NCI-H128 (cell line): Measurements from ENCODE around the gene PIAS4.

ENCODE experiments used
- DNase-seq: peaks from one replicate; lab custom pipeline; 2025; ENCODE audit not compliant: unreplicated experiment; lab: John Stamatoyannopoulos, UW

The PIAS4 gene

DNA sequence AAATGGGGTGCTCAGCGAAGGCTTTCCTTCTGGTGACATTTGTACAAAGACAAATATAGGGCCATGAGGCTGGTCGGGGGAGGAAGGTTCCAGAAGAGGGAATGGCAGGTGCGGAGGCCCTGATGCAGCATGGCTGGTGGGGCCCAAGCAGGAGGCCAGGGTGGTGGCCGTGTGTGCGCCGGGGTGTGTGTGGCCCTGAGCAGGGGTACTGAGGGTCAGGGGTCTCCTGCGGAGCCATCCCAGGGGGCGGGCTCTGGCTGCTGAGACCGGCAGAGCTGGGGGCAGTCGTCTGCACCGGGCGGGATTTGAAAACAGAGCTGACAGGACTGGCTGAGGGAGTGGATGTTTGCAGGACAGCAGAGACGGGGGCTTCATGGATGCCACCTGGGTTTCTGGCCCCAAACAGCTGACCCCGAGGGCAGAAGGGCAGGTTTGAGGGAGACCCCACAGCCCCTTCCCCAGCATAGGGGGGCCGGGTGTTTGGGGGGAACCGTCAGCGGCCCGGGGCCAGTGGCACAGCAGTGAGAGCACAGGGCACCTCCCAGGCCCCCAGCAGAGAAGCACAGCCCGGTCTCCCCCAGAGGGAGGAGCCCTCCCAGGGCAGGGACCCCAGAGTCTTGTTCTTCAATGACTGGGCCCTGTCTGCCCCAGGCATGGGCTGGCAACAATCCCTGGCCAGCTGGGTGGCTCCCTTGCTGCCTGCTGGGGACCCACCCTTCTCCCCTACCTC, 11.4 kb downstream of the PIAS4 start:
- DNase-seq, result no peak

DNA sequence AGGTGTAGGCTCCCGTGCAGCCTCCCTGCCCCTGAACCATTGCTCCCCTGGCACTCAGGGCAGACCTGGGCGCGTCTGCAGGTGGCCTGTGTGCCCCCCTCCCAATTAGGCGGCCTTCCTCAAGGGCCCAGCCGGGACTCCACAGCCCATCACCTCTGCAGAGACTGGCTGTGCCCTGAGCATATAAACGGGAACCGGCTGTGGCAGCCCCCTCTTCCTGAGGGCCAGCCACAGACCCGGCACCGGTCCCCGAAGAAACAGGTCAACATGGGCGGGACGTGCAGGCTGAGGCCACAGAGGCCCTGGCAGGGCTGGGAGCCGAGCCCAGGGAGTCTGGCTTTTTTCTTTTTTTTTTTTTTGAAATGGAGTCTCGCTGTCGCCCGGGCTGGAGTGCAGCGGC, 12.0 kb downstream of the PIAS4 start:
- DNase-seq, result no peak

GRCh38 chr19:4023600-4024398, 16.3 kb downstream of the PIAS4 start:
- no peak for DNase-seq

GRCh38 chr19:4025317-4025716, 17.8 kb downstream of the PIAS4 start:
- DNase-seq, result no peak

- no peak for DNase-seq
Observed at GRCh38 chr19:4027146-4027545, 19.6 kb downstream of the PIAS4 start.

DNA sequence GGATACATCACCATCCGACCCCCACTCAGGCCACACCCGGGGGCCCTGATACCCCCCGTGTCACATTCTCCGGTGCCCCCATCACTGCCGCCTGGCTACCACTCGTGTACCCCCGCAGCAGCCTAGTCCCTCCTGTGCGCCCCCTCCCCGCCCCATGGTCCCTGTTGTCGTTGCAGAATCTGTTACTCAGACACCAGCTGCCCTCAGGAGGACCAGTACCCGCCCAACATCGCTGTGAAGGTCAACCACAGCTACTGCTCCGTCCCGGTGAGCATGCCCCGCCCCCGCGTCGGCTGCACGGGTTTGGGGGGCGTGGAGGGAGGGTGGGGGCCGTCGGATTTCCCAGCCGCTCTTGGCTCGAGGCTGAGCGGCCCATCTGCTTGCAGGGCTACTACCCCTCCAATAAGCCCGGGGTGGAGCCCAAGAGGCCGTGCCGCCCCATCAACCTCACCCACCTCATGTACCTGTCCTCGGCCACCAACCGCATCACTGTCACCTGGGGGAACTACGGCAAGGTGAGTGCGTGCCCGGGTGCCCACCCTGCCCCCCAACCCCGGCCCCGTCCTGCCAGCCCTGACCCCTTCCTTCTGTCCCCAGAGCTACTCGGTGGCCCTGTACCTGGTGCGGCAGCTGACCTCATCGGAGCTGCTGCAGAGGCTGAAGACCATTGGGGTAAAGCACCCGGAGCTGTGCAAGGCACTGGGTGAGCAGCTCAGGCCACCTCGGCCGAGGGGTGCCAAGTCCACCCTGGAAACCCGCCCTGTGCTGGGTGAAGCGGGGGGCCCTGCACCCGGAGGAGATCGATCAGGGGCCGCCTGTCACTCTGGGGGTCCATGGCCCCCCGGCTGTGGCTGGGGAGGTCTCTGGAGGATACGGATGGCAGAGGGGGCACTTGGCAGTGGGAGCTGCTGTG, 21.1 kb downstream of the PIAS4 start:
- no peak for DNase-seq

GRCh38 chr19:4029247-4029614, 21.7 kb downstream of the PIAS4 start:
- no peak for DNase-seq

DNA sequence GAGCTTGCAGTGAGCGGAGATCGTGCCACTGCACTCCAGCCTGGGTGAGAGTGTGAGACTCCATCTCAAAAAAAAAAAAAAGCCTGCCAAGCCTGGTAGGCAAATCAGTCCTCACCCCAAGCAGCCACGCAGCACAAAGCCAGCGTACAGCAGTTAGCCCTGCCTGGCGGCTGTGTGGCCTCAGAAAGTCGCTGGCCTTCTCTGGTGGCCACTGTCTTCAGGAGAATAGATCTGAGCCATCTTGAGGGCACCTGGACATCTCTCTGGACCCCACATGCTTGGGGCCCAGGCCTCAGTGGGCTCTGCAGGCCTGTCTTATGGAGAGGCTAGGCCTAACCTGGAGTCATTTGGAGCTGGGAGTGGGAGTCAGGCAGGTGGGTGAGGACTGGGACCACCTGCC, 23.0 kb downstream of the PIAS4 start:
- DNase-seq, result no peak

DNA sequence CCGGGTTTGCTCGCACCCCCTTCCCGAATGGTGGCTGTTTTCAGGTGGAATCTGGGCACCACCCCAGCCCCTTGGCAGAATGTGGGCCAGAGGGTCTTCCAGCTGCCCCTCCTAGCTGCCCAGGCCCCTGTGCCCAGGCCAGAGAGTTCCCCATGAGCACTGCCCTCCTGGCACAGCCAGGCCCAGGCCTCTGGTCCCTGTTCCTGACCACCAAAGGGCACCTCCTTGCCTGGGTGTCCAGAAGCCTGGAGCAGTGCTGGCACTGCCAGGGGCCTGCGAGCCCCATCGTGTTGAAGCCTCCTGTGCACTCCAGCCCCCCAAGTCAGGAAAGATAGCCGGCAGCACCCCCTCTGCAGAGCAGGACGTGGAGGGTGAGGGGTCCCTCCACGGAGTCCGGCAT, 23.4 kb downstream of the PIAS4 start:
- DNase-seq, result no peak

- DNase-seq, result no peak
Observed at GRCh38 chr19:4031420-4031819, 23.9 kb downstream of the PIAS4 start.

DNA sequence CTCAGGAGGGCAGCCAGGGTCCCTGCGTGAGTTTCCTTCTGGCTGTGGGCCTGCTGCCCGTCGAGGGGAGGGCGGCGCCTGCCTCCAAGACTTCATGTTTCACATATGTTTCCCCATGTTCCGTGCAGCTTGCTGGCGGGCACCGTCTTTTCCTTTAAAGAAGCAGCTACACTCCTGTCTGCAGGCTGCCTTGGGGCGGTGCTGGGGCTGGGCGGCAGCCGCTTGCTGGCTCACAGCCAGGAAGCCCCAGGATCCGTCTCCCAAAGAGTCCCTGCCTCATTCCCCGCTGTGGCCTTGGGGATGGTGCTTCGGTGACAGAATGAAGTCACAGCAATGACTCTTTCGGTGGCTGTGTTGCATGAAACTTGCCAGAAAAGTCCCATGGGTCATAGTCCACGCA, 24.9 kb downstream of the PIAS4 start:
- DNase-seq, result no peak

- DNase-seq, result no peak
Observed at GRCh38 chr19:4033028-4033956, 25.8 kb downstream of the PIAS4 start.

DNA sequence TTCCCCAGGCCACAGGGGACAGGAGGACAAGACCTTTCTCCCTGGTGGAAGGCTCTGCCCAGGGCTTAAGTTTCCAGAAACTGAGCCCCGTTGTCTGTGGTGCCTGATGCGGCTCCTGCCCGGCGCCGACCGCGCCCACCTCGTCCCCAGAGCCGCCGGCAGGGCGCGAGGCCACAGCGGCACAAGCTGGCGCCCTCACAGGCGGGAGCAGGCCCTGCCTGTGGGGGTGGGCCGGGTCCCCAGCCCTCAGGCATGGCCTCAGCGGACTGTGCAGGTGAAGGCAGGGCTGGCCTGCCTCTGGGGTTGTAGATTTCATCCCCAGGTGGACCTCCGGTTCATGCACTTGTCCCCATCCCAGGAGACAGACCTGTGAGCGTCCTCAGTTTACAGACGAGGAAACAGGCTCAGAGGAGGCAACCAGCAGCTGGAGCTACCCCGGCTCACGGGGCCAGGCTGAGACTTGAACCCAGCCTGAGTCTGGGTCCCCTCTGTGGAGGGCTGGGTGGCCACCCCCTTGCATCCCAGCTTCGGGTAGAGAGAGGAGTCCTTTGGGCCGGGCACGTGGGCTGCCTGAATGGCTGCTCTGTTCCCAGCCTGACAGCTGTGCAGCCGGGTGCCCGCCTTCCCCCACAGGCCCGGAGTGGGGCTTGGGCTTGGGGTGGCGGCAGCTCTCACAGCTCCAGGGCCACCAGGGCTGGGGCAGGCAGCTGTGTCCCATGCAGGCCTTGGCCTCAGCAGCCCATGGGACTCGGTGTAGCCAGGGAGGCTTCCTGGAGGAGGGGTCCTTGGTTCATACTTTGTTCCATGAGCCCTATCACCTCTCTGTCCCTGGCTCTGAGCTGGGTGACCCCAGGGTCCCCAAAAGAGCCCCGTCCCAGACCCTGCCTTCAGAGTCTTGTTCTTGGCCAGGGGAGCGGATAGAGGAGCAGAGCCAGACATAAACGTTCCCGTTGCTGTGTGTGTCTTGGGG, 26.8 kb downstream of the PIAS4 start:
- no peak for DNase-seq

DNA sequence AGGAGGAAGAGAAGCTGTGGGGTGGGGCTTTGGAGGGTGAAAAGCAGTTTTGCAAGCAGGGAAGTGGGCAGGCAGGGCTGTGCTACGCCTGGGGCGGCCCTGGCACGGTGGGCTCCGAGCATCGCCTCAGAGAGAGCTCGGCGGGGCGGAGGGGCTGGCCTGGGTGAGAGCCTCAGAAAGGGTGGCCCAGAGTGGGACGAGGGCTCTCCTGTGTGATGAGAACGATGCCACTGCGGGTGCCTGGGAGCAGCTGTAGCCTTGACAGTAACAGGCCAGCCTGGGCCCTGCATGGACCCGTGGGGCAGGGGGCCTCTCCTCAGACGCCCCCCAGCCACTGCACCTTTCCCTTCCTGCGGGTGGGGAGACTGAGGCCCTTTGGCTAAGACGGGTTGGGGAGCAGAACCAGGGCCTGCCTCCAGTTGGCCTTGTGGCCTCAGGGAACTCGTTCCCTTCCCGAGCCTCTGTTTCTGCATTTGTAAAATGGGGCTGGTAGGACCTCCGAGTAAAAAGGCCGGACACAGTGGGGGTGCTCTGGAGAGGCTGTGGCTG, 27.6 kb downstream of the PIAS4 start:
- no peak for DNase-seq

DNA sequence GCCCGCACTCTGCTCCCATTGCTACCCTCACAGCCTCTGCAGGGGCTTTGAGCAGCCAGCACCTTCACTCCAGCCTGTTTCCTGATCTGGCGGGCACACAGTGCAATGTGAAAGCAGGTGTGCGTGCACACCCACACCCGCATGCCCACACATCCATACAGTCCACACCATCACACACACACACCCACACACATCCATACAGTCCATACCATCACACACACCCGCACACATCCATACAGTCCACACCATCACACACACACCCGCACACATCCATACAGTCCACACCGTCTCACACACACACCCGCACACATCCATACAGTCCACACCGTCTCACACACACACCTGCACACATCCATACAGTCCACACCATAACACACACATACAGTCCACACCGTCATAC, 28.0 kb downstream of the PIAS4 start:
- DNase-seq, result no peak

- no peak for DNase-seq
Observed at GRCh38 chr19:4036576-4037300, 29.2 kb downstream of the PIAS4 start.

GRCh38 chr19:4037301-4037949, 29.9 kb downstream of the PIAS4 start:
- DNase-seq, result no peak

GRCh38 chr19:4038057-4038456, 30.5 kb downstream of the PIAS4 start:
- DNase-seq, result no peak
